ENCODE data around the gene DUSP9.

DNA sequence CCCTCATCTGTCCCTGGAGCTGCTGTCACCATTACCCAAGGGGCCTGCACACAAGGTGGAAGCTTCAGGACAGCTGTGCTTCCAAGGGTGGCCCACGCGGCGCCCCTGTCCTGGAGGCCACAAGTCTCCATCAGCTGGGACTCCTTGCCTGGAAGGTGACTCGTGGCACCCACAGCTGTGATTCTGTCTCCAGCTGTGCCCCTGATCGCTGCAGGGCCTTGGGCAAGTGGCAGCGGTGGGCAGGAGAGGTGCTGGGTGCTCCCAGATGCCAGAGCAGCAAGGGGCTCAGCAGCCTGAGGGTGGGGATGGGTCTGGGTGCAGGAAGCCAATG lies 9.0 kb upstream of the DUSP9 start:
- TF ChIP-seq, protein P1, sequence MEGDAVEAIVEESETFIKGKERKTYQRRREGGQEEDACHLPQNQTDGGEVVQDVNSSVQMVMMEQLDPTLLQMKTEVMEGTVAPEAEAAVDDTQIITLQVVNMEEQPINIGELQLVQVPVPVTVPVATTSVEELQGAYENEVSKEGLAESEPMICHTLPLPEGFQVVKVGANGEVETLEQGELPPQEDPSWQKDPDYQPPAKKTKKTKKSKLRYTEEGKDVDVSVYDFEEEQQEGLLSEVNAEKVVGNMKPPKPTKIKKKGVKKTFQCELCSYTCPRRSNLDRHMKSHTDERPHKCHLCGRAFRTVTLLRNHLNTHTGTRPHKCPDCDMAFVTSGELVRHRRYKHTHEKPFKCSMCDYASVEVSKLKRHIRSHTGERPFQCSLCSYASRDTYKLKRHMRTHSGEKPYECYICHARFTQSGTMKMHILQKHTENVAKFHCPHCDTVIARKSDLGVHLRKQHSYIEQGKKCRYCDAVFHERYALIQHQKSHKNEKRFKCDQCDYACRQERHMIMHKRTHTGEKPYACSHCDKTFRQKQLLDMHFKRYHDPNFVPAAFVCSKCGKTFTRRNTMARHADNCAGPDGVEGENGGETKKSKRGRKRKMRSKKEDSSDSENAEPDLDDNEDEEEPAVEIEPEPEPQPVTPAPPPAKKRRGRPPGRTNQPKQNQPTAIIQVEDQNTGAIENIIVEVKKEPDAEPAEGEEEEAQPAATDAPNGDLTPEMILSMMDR (IDR thresholded peaks at IDR 0.05), result no peak
- no peak for TF ChIP-seq POLR2A (IDR thresholded peaks at IDR 0.05)

Measured in thyroid gland (tissue), 4 donors.